ENCODE measurements around the gene FAM124A.

DNA sequence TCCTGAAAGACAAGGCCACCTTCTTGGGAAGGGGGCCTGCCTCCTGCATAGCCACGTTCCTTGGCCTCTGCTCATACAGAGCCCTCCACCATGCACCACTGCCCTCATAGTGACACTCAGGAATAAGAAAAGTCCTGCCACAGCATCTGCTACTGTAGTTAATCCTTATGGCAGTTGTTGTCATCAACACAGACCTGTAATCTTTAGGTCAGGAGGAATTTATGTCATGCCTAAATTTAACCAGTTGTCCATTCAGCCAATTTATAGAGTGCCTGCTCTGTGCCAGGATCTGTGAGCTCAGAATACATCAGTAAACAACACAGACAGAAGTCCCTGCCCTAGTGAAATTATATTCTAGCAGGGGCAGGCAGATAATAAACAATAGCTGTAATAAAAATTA is 44.4 kb downstream of the FAM124A start:
- TF ChIP-seq, protein P1, sequence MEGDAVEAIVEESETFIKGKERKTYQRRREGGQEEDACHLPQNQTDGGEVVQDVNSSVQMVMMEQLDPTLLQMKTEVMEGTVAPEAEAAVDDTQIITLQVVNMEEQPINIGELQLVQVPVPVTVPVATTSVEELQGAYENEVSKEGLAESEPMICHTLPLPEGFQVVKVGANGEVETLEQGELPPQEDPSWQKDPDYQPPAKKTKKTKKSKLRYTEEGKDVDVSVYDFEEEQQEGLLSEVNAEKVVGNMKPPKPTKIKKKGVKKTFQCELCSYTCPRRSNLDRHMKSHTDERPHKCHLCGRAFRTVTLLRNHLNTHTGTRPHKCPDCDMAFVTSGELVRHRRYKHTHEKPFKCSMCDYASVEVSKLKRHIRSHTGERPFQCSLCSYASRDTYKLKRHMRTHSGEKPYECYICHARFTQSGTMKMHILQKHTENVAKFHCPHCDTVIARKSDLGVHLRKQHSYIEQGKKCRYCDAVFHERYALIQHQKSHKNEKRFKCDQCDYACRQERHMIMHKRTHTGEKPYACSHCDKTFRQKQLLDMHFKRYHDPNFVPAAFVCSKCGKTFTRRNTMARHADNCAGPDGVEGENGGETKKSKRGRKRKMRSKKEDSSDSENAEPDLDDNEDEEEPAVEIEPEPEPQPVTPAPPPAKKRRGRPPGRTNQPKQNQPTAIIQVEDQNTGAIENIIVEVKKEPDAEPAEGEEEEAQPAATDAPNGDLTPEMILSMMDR (conservative IDR thresholded peaks at IDR 0.05): no peak
- no peak for TF ChIP-seq EZH2 (IDR thresholded peaks at IDR 0.05; ENCODE audit: low read depth)

Measured in PC-9 (cell line).